Naive thymus-derived CD4-positive, alpha-beta T cell (primary cell): ENCODE measurements around the gene MRM3. TPM values are rescaled to one million over a fixed set of nuclear protein-coding genes. Genes with fewer than 3 reads are reported as not detected.

Experiments used
- ATAC-seq: fragments of 150-1000 bp; cut with Tn5 transposase; 2 replicates; pipeline ENCODE4 v1.10.0; 2021; ENCODE audit warnings: mild to moderate bottlenecking, moderate library complexity
- CTCF ChIA-PET: fragments of 350-600 bp; sonication (Branson Sonifier 250); formaldehyde crosslinking; loops from one replicate; lab custom pipeline; 2021; ENCODE audit warnings: antibody characterized with exemption; lab: Charles Lee
- POLR2A ChIA-PET: fragments of 350-600 bp; sonication (Branson Sonifier 250); formaldehyde crosslinking; loops from one replicate; lab custom pipeline; 2021; ENCODE audit warnings: antibody characterized with exemption, inconsistent platforms; lab: Charles Lee
- DNase-seq, 9 donors: peaks; one replicate each; pipeline versions ENCODE4 v3.0.0 to v3.0.0-alpha.2; 2020 to 2022; ENCODE audit warnings: mixed read lengths in 1 of 9
- H3K27ac ChIP-seq: one replicate; pipeline ENCODE4 v1.7.0; 2013; ENCODE audit warnings: mild to moderate bottlenecking, low read depth, low read length, moderate library complexity
- H3K27me3 ChIP-seq, 2 donors: one replicate each; pipeline ENCODE4 v1.7.0; 2013; ENCODE audit warnings: low read length in 2 of 2, mild to moderate bottlenecking in 2 of 2, moderate library complexity in 2 of 2; ENCODE audit not compliant: control insufficient read depth in 2 of 2, insufficient read depth in 2 of 2
- H3K36me3 ChIP-seq, 3 experiments: 1 replicate in 2 of 3; 2 replicates in 1 of 3; pipeline ENCODE4 v1.7.0; 2013; ENCODE audit warnings: low read length in 3 of 3, mild to moderate bottlenecking in 3 of 3, moderate library complexity in 1 of 3; ENCODE audit not compliant: insufficient read depth in 3 of 3, control insufficient read depth in 2 of 3
- H3K4me1 ChIP-seq, 2 donors: one replicate each; pipeline ENCODE4 v1.7.0; 2013; ENCODE audit warnings: low read length in 2 of 2, mild to moderate bottlenecking in 2 of 2, moderate library complexity in 1 of 2; ENCODE audit not compliant: control insufficient read depth in 2 of 2, insufficient read depth in 2 of 2
- H3K4me3 ChIP-seq: 2 replicates; pipeline ENCODE4 v1.7.0; 2013; ENCODE audit warnings: mild to moderate bottlenecking, low read length
- H3K9me3 ChIP-seq, 3 experiments: 1 replicate in 2 of 3; 2 replicates in 1 of 3; pipeline ENCODE4 v1.7.0; 2013; ENCODE audit warnings: low read length in 3 of 3; ENCODE audit not compliant: control insufficient read depth in 2 of 3
- H3K27ac Mint-ChIP-seq, 9 donors: one replicate each; pipeline ENCODE4 v1.8.0; 2020 to 2022; ENCODE audit warnings: mixed read lengths in 9 of 9, mild to moderate bottlenecking in 8 of 9, moderate library complexity in 5 of 9, inconsistent platforms in 2 of 9
- H3K27me3 Mint-ChIP-seq, 5 donors: one replicate each; pipeline ENCODE4 v1.8.0; 2021 to 2022; ENCODE audit warnings: mixed read lengths in 5 of 5, mild to moderate bottlenecking in 1 of 5
- H3K36me3 Mint-ChIP-seq, 5 donors: one replicate each; pipeline ENCODE4 v1.8.0; 2020 to 2022; ENCODE audit warnings: mixed read lengths in 5 of 5, mild to moderate bottlenecking in 3 of 5, inconsistent platforms in 1 of 5
- H3K4me1 Mint-ChIP-seq, 7 donors: one replicate each; pipeline ENCODE4 v1.8.0; 2020 to 2022; ENCODE audit warnings: mixed read lengths in 7 of 7, mild to moderate bottlenecking in 3 of 7, inconsistent platforms in 1 of 7
- H3K4me3 Mint-ChIP-seq, 10 donors: one replicate each; pipeline ENCODE4 v1.8.0; 2020 to 2022; ENCODE audit warnings: mild to moderate bottlenecking in 10 of 10, mixed read lengths in 10 of 10, moderate library complexity in 6 of 10, inconsistent platforms in 2 of 10
- H3K9me3 Mint-ChIP-seq, 11 donors: one replicate each; pipeline ENCODE4 v1.8.0; 2020 to 2022; ENCODE audit warnings: mixed read lengths in 11 of 11, mild to moderate bottlenecking in 4 of 11, inconsistent platforms in 1 of 11, moderate library complexity in 1 of 11
- intact Hi-C, 2 donors: fragments of 100-400 bp; cut with micrococcal nuclease; formaldehyde crosslinking; loops; one replicate each; pipeline ENCODE4 v1.15.1; 2023
- polyA plus RNA-seq, 2 donors: library from polyadenylated mRNA; unstranded; fragments of 300-500 nt; fragmentation: Illumina TruSeq; gene quantifications; one replicate each; pipeline ENCODE4 v1.2.3, GENCODE V29; 2021
- total RNA-seq, 6 experiments: library from RNA in 5 of 6; stranded (reverse) in 5 of 6; gene quantifications; 1 replicate in 5 of 6; 2 replicates in 1 of 6; pipeline ENCODE4 v1.2.3 and lab custom pipeline; 2021 to 2026

MRM3 gene
- total and polyA plus RNA-seq, 7 experiments from 2014 or later, result 19.3 to 47.1 (median 25.9) TPM

GRCh38 chr17:807523-808294 is 25.6 kb downstream of the MRM3 start:
- no peak overlapping the region for H3K4me3 Mint-ChIP-seq
- H3K9me3 ChIP-seq, result no peaks in the 10 kb centered on the region
- intact Hi-C loops, result no loop called here
- H3K9me3 Mint-ChIP-seq, result peaks cover 0 to 4% (median 0%) of the 10 kb centered on the region in 11 donors
- H3K27me3 Mint-ChIP-seq, result peaks cover 0 to 17% (median 7%) of the 10 kb centered on the region in 5 donors
- POLR2A ChIA-PET, result no interaction called here
- no peaks in the 10 kb centered on the region for H3K36me3 Mint-ChIP-seq
- H3K27me3 ChIP-seq, result no peaks in the 10 kb centered on the region
- CTCF ChIA-PET, result interaction anchor here (0.7 kb wide), 1 partner anchor 571 kb away, joined by 3 read pairs; no protein-coding TSS in a partner anchor
- no peak for ATAC-seq
- no peak for DNase-seq
- H3K27ac Mint-ChIP-seq, result no peak overlapping the region
- H3K4me3 ChIP-seq, result no peak overlapping the region
- H3K4me1 ChIP-seq, result no peaks in the 10 kb centered on the region
- no peak overlapping the region for H3K27ac ChIP-seq
- H3K4me1 Mint-ChIP-seq, result no peaks in the 10 kb centered on the region
- H3K36me3 ChIP-seq, result no peaks in the 10 kb centered on the region

- Mint-ChIP-seq H3K9me3 (peaks cover 0 to 5% (median 0%) of the 10 kb centered on the region in 11 donors), H3K4me1 (no peaks in the 10 kb centered on the region), H3K27me3 (peaks cover 0 to 17% (median 9%) of the 10 kb centered on the region in 5 donors), H3K4me3 (no peak overlapping the region), H3K36me3 (no peaks in the 10 kb centered on the region), H3K27ac (no peak overlapping the region)
- Histone ChIP-seq H3K9me3 (no peaks in the 10 kb centered on the region), H3K4me3 (no peak overlapping the region), H3K4me1 (no peaks in the 10 kb centered on the region), H3K27me3 (no peaks in the 10 kb centered on the region), H3K36me3 (no peaks in the 10 kb centered on the region), H3K27ac (no peak overlapping the region)
- DNase-seq (no peak), ATAC-seq (no peak)
- intact Hi-C loops, result no loop called here
- CTCF ChIA-PET, result no interaction called here
- POLR2A ChIA-PET, result no interaction called here
Measured at GRCh38 chr17:811051-811784, 29.1 kb downstream of the MRM3 start.

GRCh38 chr17:812638-813204 is 30.6 kb downstream of the MRM3 start:
- H3K27ac Mint-ChIP-seq, result no peak overlapping the region
- no peak overlapping the region for H3K27ac ChIP-seq
- ATAC-seq (peak; percentile 24), DNase-seq (no peak)
- intact Hi-C loops, result no loop called here
- no peak overlapping the region for H3K4me3 Mint-ChIP-seq
- H3K4me3 ChIP-seq, result no peak overlapping the region
- H3K36me3 Mint-ChIP-seq, result no peaks in the 10 kb centered on the region
- H3K4me1 Mint-ChIP-seq, result no peaks in the 10 kb centered on the region
- CTCF ChIA-PET, result interaction anchor here (0.6 kb wide), 1 partner anchor 44 kb away, joined by 4 read pairs; no protein-coding TSS in a partner anchor
- H3K4me1 ChIP-seq, result no peaks in the 10 kb centered on the region
- no peaks in the 10 kb centered on the region for H3K9me3 ChIP-seq
- peaks cover 0 to 17% (median 9%) of the 10 kb centered on the region in 5 donors for H3K27me3 Mint-ChIP-seq
- POLR2A ChIA-PET, result no interaction called here
- H3K36me3 ChIP-seq, result no peaks in the 10 kb centered on the region
- no peaks in the 10 kb centered on the region for H3K27me3 ChIP-seq
- peaks cover 0 to 5% (median 0%) of the 10 kb centered on the region in 11 donors for H3K9me3 Mint-ChIP-seq

GRCh38 chr17:814371-814770 is 32.2 kb downstream of the MRM3 start:
- H3K4me3 ChIP-seq, result no peak overlapping the region

GRCh38 chr17:819251-819650 is 37.1 kb downstream of the MRM3 start:
- no peaks in the 10 kb centered on the region for H3K9me3 ChIP-seq
- H3K27me3 Mint-ChIP-seq, result no peaks in the 10 kb centered on the region
- DNase-seq, result no peak
- intact Hi-C loops, result no loop called here
- H3K4me1 ChIP-seq, result no peaks in the 10 kb centered on the region
- no peak overlapping the region for H3K27ac ChIP-seq
- ChIA-PET POLR2A (no interaction called here), CTCF (no interaction called here)
- no peaks in the 10 kb centered on the region for H3K9me3 Mint-ChIP-seq
- no peaks in the 10 kb centered on the region for H3K27me3 ChIP-seq
- no peak overlapping the region for H3K27ac Mint-ChIP-seq
- no peaks in the 10 kb centered on the region for H3K36me3 ChIP-seq
- H3K4me3 Mint-ChIP-seq, result no peak overlapping the region
- no peak overlapping the region for H3K4me3 ChIP-seq
- no peaks in the 10 kb centered on the region for H3K36me3 Mint-ChIP-seq
- no peaks in the 10 kb centered on the region for H3K4me1 Mint-ChIP-seq
- no peak for ATAC-seq

More at GRCh38 chr17:814371-814770, 32.2 kb downstream of the MRM3 start:
- Mint-ChIP-seq H3K9me3 (peaks cover 0 to 5% (median 0%) of the 10 kb centered on the region in 11 donors), H3K36me3 (no peaks in the 10 kb centered on the region), H3K4me1 (no peaks in the 10 kb centered on the region), H3K27ac (no peak overlapping the region), H3K27me3 (peaks cover 0 to 12% (median 8%) of the 10 kb centered on the region in 5 donors), H3K4me3 (no peak overlapping the region)
- Histone ChIP-seq H3K27me3 (no peaks in the 10 kb centered on the region), H3K4me1 (no peaks in the 10 kb centered on the region), H3K9me3 (no peaks in the 10 kb centered on the region), H3K27ac (no peak overlapping the region), H3K36me3 (no peaks in the 10 kb centered on the region)
- ATAC-seq (no peak), DNase-seq (no peak)
- ChIA-PET POLR2A (no interaction called here), CTCF (no interaction called here)
- intact Hi-C loops, result no loop called here

- H3K4me3 Mint-ChIP-seq, result no peak overlapping the region
Measured at GRCh38 chr17:823501-823902, 41.3 kb downstream of the MRM3 start.

More at GRCh38 chr17:823501-823902, 41.3 kb downstream of the MRM3 start:
- Mint-ChIP-seq H3K4me1 (no peaks in the 10 kb centered on the region), H3K36me3 (no peaks in the 10 kb centered on the region), H3K9me3 (no peaks in the 10 kb centered on the region), H3K27me3 (peaks cover 0 to 2% (median 0%) of the 10 kb centered on the region in 5 donors), H3K27ac (no peak overlapping the region)
- Histone ChIP-seq H3K36me3 (no peaks in the 10 kb centered on the region), H3K4me3 (no peak overlapping the region), H3K27ac (no peak overlapping the region), H3K4me1 (no peaks in the 10 kb centered on the region), H3K27me3 (no peaks in the 10 kb centered on the region), H3K9me3 (no peaks in the 10 kb centered on the region)
- ATAC-seq, result no peak
- no peak for DNase-seq
- POLR2A ChIA-PET, result no interaction called here
- intact Hi-C loops, result no loop called here
- CTCF ChIA-PET, result no interaction called here
